ENCODE data around the gene ELOB. TPM values are rescaled to one million over a fixed set of nuclear protein-coding genes. Genes with fewer than 3 reads are reported as not detected.

ELOB gene
- 95.1 TPM for polyA plus RNA-seq (2013)

DNA sequence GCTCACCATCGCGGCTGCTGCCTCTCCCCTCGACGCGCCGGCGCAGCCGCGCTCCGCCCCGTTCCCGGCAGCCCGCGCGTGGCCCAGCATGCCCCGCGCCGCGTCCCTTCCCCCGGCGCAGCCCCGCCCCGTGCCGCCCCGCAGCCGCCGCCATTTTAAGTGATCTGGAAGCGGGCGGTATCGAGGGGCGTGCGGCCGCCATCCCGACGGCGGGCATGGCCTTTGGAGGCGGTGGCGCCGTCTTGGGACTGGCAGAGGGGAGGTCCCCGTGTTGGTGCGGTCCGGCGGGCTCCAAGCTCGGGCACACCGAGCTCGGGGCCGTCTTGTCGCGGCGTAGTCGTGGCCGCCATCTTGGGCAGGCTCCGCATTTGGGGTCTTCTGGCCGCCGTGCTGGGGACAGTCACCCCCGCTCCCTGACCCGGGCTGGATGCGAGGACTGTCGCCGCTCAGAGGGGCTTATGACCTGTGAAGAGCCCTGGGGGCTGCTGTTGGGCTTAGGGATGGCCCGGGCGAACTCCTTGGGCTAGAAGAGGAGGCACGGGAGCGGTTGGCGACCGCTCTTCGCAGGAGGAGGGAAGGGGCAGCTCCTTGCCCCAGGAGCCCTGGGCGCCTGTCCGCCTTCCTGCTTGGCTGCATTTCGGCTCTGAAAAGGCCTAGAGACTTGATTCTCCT lies at the start of gene ELOB:
Gene ELOB, minus strand, starts transcription at position 50 of the 672 bp plus-strand sequence. Its CDS starts 41 bp downstream, at position 9.
- DNase-seq = peak; percentile 83 to 90 (median 87)
- Histone ChIP-seq H3K27ac (ENCODE audit: insufficient read depth in 1 of 2, low read depth in 1 of 2, low read length in 2 of 2, poor library complexity in 1 of 2, severe bottlenecking in 2 of 2) (peak within 1 kb of the TSS; percentile 97 to 99), H3K9me3 (ENCODE audit: control extremely low read depth in 1 of 5, control insufficient read depth in 4 of 5, insufficient read depth in 2 of 5, low read depth in 1 of 5, low read length in 4 of 5) (no peaks in the 10 kb centered on the region), H3K4me3 (ENCODE audit: control insufficient read depth in 1 of 7, extremely low read depth in 1 of 7, insufficient read depth in 4 of 7, low read depth in 2 of 7, low read length in 6 of 7) (peak within 1 kb of the TSS; percentile 76 to 97 (median 96)), H3K36me3 (ENCODE audit: control insufficient read depth in 4 of 4, insufficient read depth in 4 of 4, low read length in 3 of 4) (peaks cover 6 to 33% (median 18%) of the 10 kb centered on the region in 4 experiments), H3K4me1 (ENCODE audit: control extremely low read depth in 1 of 4, control insufficient read depth in 4 of 4, insufficient read depth in 4 of 4, low read length in 3 of 4) (peaks cover 0 to 29% (median 27%) of the 10 kb centered on the region in 4 experiments), H3K27me3 (replicated peaks in 2 of 5; ENCODE audit: control insufficient read depth in 4 of 5, insufficient read depth in 5 of 5, low read length in 4 of 5) (no peaks in the 10 kb centered on the region)
- ChIA-PET POLR2A (interaction anchor here (0.5 to 1.8 kb wide), 3 partner anchors 23 to 103 kb away, joined by 3 to 5 read pairs (median 3); partner anchors contain the start of gene SRRM2), CTCF (no interaction called here)
- WGBS (ENCODE audit: insufficient coverage) = 0% methylated on average over 68 of the region's 70 CpGs

DNA sequence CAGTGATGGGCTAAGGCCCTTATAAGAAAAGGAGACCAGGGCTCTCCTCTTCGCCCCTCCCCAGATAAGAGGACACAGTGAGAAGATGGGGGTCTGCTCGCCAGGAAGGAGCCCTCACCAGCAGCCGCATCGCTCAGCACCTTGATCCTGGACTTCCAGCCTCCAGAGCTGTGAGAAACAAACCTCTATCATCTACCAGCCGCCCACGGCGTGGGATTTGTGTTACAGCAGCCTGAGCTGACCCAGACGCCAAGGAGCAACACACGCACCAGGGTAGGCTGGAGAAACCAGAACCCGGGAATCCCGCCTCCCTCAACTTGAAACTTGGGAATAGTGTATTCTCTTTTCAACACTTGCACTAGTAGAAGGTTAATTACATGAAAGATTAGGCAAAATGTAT lies 48.8 kb upstream of the ELOB start:
- Histone ChIP-seq H3K36me3 (ENCODE audit: control insufficient read depth in 4 of 4, insufficient read depth in 4 of 4, low read length in 3 of 4) (no peaks in the 10 kb centered on the region), H3K4me1 (ENCODE audit: control extremely low read depth in 1 of 4, control insufficient read depth in 4 of 4, insufficient read depth in 4 of 4, low read length in 3 of 4) (peaks cover 0 to 20% (median 16%) of the 10 kb centered on the region in 4 experiments), H3K27me3 (replicated peaks in 2 of 5; ENCODE audit: control insufficient read depth in 4 of 5, insufficient read depth in 5 of 5, low read length in 4 of 5) (no peaks in the 10 kb centered on the region), H3K4me3 (ENCODE audit: control insufficient read depth in 1 of 7, extremely low read depth in 1 of 7, insufficient read depth in 4 of 7, low read depth in 2 of 7, low read length in 6 of 7) (no peak overlapping the region), H3K9me3 (ENCODE audit: control extremely low read depth in 1 of 5, control insufficient read depth in 4 of 5, insufficient read depth in 2 of 5, low read depth in 1 of 5, low read length in 4 of 5) (no peaks in the 10 kb centered on the region), H3K27ac (ENCODE audit: insufficient read depth in 1 of 2, low read depth in 1 of 2, low read length in 2 of 2, poor library complexity in 1 of 2, severe bottlenecking in 2 of 2) (no peak overlapping the region)
- 96% methylated on average over 11 of the region's 11 CpGs for WGBS (ENCODE audit: insufficient coverage)
- no peak for DNase-seq
- POLR2A ChIA-PET = no interaction called here
- CTCF ChIA-PET = no interaction called here

DNA sequence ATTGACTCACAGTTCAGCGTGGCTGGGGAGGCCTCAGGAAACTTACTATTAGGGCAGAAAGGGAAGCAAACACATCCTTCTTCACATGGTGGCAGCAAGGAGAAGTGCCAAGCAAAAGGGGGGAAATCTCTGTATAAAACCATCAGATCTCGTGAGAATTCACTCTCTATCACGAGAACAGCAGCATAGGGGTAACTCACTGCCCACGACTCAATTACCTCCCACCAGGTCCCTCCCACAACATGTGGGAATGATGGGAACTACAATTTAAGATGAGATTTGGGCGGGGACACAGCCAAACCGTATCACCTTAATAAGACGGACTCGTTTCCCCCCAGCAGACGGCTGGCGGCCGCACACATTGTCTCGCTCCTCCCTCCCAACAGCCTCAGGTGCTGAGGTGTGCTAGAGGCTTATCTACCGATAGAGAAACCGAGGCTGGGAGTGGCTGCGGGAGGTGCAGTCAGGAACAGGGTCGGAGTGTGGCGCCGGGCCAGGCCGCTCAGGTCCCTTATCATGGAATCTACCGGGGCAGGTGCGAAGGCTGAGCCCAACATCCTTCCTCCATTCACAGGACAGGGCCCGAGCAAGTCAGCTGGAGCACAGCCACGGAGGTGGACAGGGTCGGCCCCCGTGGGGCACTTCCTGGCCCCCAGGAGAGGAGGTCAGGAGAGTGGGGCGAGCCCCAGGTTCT lies 48.1 kb upstream of the ELOB start:
- POLR2A ChIA-PET = no interaction called here
- Histone ChIP-seq H3K9me3 (ENCODE audit: control extremely low read depth in 1 of 5, control insufficient read depth in 4 of 5, insufficient read depth in 2 of 5, low read depth in 1 of 5, low read length in 4 of 5) (no peaks in the 10 kb centered on the region), H3K4me3 (ENCODE audit: control insufficient read depth in 1 of 7, extremely low read depth in 1 of 7, insufficient read depth in 4 of 7, low read depth in 2 of 7, low read length in 6 of 7) (no peak overlapping the region), H3K27ac (ENCODE audit: insufficient read depth in 1 of 2, low read depth in 1 of 2, low read length in 2 of 2, poor library complexity in 1 of 2, severe bottlenecking in 2 of 2) (no peak overlapping the region), H3K27me3 (replicated peaks in 2 of 5; ENCODE audit: control insufficient read depth in 4 of 5, insufficient read depth in 5 of 5, low read length in 4 of 5) (no peaks in the 10 kb centered on the region), H3K36me3 (ENCODE audit: control insufficient read depth in 4 of 4, insufficient read depth in 4 of 4, low read length in 3 of 4) (no peaks in the 10 kb centered on the region), H3K4me1 (ENCODE audit: control extremely low read depth in 1 of 4, control insufficient read depth in 4 of 4, insufficient read depth in 4 of 4, low read length in 3 of 4) (peaks cover 0 to 13% (median 11%) of the 10 kb centered on the region in 4 experiments)
- no peak for DNase-seq
- WGBS (ENCODE audit: insufficient coverage) = 85% methylated on average over 21 of the region's 26 CpGs
- CTCF ChIA-PET = no interaction called here

DNA sequence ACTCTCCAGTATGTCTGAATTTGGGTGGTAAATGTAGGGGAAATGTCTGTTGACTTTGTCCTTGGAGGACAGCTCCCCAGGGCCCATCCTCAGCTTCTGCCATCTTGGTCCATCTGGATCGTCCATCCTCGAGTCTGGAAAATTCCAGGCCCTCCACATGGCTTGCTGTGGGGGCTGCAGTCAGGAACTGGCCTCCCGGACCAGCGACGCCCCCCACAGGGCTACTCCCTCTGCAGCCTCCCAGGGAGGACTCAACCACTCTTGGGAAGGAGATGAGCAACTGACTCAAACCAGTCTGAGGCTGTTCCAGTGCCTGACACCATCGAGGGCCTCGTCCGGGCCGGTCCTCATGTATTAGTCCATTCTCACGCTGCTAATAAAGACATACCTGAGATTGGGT lies 47.5 kb upstream of the ELOB start:
- H3K27me3 ChIP-seq (replicated peaks in 2 of 5; ENCODE audit: control insufficient read depth in 4 of 5, insufficient read depth in 5 of 5, low read length in 4 of 5) = no peaks in the 10 kb centered on the region
- no peak overlapping the region for H3K27ac ChIP-seq (ENCODE audit: insufficient read depth in 1 of 2, low read depth in 1 of 2, low read length in 2 of 2, poor library complexity in 1 of 2, severe bottlenecking in 2 of 2)
- CTCF ChIA-PET = interaction anchor here (3.5 kb wide), 1 partner anchor 14 kb away, joined by 16 read pairs; no protein-coding TSS in a partner anchor
- H3K9me3 ChIP-seq (ENCODE audit: control extremely low read depth in 1 of 5, control insufficient read depth in 4 of 5, insufficient read depth in 2 of 5, low read depth in 1 of 5, low read length in 4 of 5) = no peaks in the 10 kb centered on the region
- 89% methylated on average over 4 of the region's 10 CpGs for WGBS (ENCODE audit: insufficient coverage)
- POLR2A ChIA-PET = no interaction called here
- no peak for DNase-seq
- H3K4me3 ChIP-seq (ENCODE audit: control insufficient read depth in 1 of 7, extremely low read depth in 1 of 7, insufficient read depth in 4 of 7, low read depth in 2 of 7, low read length in 6 of 7) = no peak overlapping the region
- H3K4me1 ChIP-seq (ENCODE audit: control extremely low read depth in 1 of 4, control insufficient read depth in 4 of 4, insufficient read depth in 4 of 4, low read length in 3 of 4) = peaks cover 0 to 7% (median 5%) of the 10 kb centered on the region in 4 experiments
- H3K36me3 ChIP-seq (ENCODE audit: control insufficient read depth in 4 of 4, insufficient read depth in 4 of 4, low read length in 3 of 4) = no peaks in the 10 kb centered on the region

DNA sequence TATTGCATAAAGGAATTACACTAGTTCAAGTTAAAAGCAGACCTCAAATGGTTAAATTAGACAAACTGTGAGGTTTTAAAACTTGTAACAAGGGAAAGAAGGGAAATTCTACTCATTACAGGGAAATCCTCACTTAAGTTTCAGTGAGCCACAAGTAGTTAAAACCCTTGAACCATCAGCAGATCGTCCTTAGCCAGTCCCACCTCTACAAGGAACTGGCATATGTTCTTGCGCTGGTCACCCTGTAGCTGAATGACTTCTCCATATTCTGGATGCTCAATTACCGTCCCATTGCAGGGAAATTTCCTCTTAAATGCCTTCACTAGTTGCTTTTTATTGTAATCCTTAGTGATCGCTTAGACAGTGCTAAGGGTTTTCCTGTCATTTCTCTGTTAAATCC lies 45.4 kb upstream of the ELOB start:
- Histone ChIP-seq H3K27ac (ENCODE audit: insufficient read depth in 1 of 2, low read depth in 1 of 2, low read length in 2 of 2, poor library complexity in 1 of 2, severe bottlenecking in 2 of 2) (no peak overlapping the region), H3K4me3 (ENCODE audit: control insufficient read depth in 1 of 7, extremely low read depth in 1 of 7, insufficient read depth in 4 of 7, low read depth in 2 of 7, low read length in 6 of 7) (no peak overlapping the region), H3K4me1 (ENCODE audit: control extremely low read depth in 1 of 4, control insufficient read depth in 4 of 4, insufficient read depth in 4 of 4, low read length in 3 of 4) (no peaks in the 10 kb centered on the region), H3K27me3 (replicated peaks in 2 of 5; ENCODE audit: control insufficient read depth in 4 of 5, insufficient read depth in 5 of 5, low read length in 4 of 5) (no peaks in the 10 kb centered on the region), H3K36me3 (ENCODE audit: control insufficient read depth in 4 of 4, insufficient read depth in 4 of 4, low read length in 3 of 4) (no peaks in the 10 kb centered on the region), H3K9me3 (ENCODE audit: control extremely low read depth in 1 of 5, control insufficient read depth in 4 of 5, insufficient read depth in 2 of 5, low read depth in 1 of 5, low read length in 4 of 5) (no peaks in the 10 kb centered on the region)
- POLR2A ChIA-PET = no interaction called here
- DNase-seq = no peak
- 82% methylated on average over 4 of the region's 4 CpGs for WGBS (ENCODE audit: insufficient coverage)
- CTCF ChIA-PET = interaction anchor here (1.0 to 3.5 kb wide), 4 partner anchors 9 to 35 kb away, joined by 3 to 16 read pairs (median 4); partner anchors contain the start of gene PRSS33

DNA sequence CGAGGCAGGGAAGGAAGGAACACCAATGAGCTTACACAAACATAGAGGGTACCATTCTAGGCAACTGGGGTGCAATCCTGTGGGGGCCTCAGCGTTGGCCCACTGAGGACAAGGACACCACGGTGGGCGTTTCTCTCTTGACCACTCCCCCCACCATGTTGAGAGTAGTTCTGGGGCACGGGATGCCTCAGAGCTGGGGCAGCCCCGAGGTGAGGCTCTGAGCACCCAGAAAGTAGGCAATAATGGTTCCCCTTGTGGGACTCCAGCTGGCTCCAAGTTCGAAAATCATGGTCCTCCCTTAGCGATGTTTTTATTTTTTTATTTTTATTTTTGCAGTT lies 45.0 kb upstream of the ELOB start:
- H3K36me3 ChIP-seq (ENCODE audit: control insufficient read depth in 4 of 4, insufficient read depth in 4 of 4, low read length in 3 of 4) = no peaks in the 10 kb centered on the region
- no peak overlapping the region for H3K27ac ChIP-seq (ENCODE audit: insufficient read depth in 1 of 2, low read depth in 1 of 2, low read length in 2 of 2, poor library complexity in 1 of 2, severe bottlenecking in 2 of 2)
- H3K9me3 ChIP-seq (ENCODE audit: control extremely low read depth in 1 of 5, control insufficient read depth in 4 of 5, insufficient read depth in 2 of 5, low read depth in 1 of 5, low read length in 4 of 5) = no peaks in the 10 kb centered on the region
- ChIA-PET CTCF (interaction anchor here (1.0 to 3.5 kb wide), 3 partner anchors 9 to 99 kb away, joined by 3 to 16 read pairs (median 4); no protein-coding TSS in a partner anchor), POLR2A (no interaction called here)
- H3K4me1 ChIP-seq (ENCODE audit: control extremely low read depth in 1 of 4, control insufficient read depth in 4 of 4, insufficient read depth in 4 of 4, low read length in 3 of 4) = no peaks in the 10 kb centered on the region
- 82% methylated on average over 6 of the region's 8 CpGs for WGBS (ENCODE audit: insufficient coverage)
- DNase-seq = no peak
- no peak overlapping the region for H3K4me3 ChIP-seq (ENCODE audit: control insufficient read depth in 1 of 7, extremely low read depth in 1 of 7, insufficient read depth in 4 of 7, low read depth in 2 of 7, low read length in 6 of 7)
- no peaks in the 10 kb centered on the region for H3K27me3 ChIP-seq (replicated peaks in 2 of 5; ENCODE audit: control insufficient read depth in 4 of 5, insufficient read depth in 5 of 5, low read length in 4 of 5)

All from common myeloid progenitor, CD34-positive (primary cell).